Measurements from ENCODE around the gene COX7A2. TPM values are rescaled to one million over a fixed set of nuclear protein-coding genes. Genes with fewer than 3 reads are reported as not detected.

Gene COX7A2
- total and polyA plus RNA-seq, 2 donors (not counting 1 experiment from before 2014, with no cell fraction given): 83.8 to 160 TPM

- Mint-ChIP-seq H3K27ac (no peak overlapping the region), H3K4me1 (peaks cover 19% of the 10 kb centered on the region), H3K9me3 (ENCODE audit: insufficient read depth) (no peaks in the 10 kb centered on the region), H3K27me3 (no peaks in the 10 kb centered on the region), H3K4me3 (no peak overlapping the region)
- ChIA-PET CTCF (interaction anchor here (1.6 to 2.5 kb wide), 3 partner anchors 12 to 76 kb away, joined by 3 to 8 read pairs (median 7); no protein-coding TSS in a partner anchor), POLR2A (interaction anchor here (0.5 to 2.1 kb wide), 3 partner anchors 42 to 1769 kb away, joined by 3 to 11 read pairs (median 3); partner anchors contain the start of genes COX7A2 and SLC17A5)
- Histone ChIP-seq H3K4me3 (ENCODE audit: control extremely low read depth in 1 of 5, extremely low read depth in 1 of 5, insufficient read depth in 1 of 5, low read depth in 2 of 5, low read length in 4 of 5) (peak overlapping the region; percentile 76 to 96 (median 92)), H3K27me3 (replicated peaks in 1 of 4; ENCODE audit: control extremely low read depth in 1 of 4, control insufficient read depth in 3 of 4, insufficient read depth in 4 of 4, low read length in 3 of 4) (no peaks in the 10 kb centered on the region), H3K36me3 (replicated peaks in 1 of 2; ENCODE audit: control extremely low read depth in 1 of 2, control insufficient read depth in 1 of 2, extremely low read depth in 1 of 2, insufficient read depth in 2 of 2, low read length in 1 of 2) (no peaks in the 10 kb centered on the region), H3K27ac (ENCODE audit: low read length in 2 of 2) (peak overlapping the region; percentile 78 to 94), H3K9me3 (ENCODE audit: control extremely low read depth in 1 of 3, control insufficient read depth in 2 of 3, insufficient read depth in 1 of 3, low read length in 2 of 3) (no peaks in the 10 kb centered on the region), H3K79me2 (ENCODE audit: control insufficient read depth, insufficient read depth, low read length) (peaks cover 80% of the 10 kb centered on the region), H3K9ac (ENCODE audit: low read length) (peak overlapping the region; percentile 91), H3K4me2 (replicated peaks; ENCODE audit: low read depth, low read length, poor library complexity, severe bottlenecking) (peak overlapping the region; percentile 89), H4K20me1 (ENCODE audit: control insufficient read depth, insufficient read depth, low read length, poor library complexity, severe bottlenecking) (peaks cover 6% of the 10 kb centered on the region), H3K4me1 (ENCODE audit: control insufficient read depth in 2 of 2, insufficient read depth in 2 of 2, low read length in 2 of 2) (peaks cover 15 to 27% of the 10 kb centered on the region in 2 donors), H2AFZ (ENCODE audit: insufficient read depth, low read depth, low read length, poor library complexity, severe bottlenecking) (peak overlapping the region; percentile 77)
- no peak for ATAC-seq (ENCODE audit: low read depth)
- DNase-seq: no peak
- 0% methylated on average over 1 of the region's 6 CpGs for WGBS (ENCODE audit: insufficient coverage)
- no peak for TF ChIP-seq EZH2 (IDR thresholded peaks at IDR 0.05; ENCODE audit: borderline replicate concordance, insufficient read depth, low read depth, low read length, poor library complexity, severe bottlenecking)
- TF ChIP-seq, protein P1, sequence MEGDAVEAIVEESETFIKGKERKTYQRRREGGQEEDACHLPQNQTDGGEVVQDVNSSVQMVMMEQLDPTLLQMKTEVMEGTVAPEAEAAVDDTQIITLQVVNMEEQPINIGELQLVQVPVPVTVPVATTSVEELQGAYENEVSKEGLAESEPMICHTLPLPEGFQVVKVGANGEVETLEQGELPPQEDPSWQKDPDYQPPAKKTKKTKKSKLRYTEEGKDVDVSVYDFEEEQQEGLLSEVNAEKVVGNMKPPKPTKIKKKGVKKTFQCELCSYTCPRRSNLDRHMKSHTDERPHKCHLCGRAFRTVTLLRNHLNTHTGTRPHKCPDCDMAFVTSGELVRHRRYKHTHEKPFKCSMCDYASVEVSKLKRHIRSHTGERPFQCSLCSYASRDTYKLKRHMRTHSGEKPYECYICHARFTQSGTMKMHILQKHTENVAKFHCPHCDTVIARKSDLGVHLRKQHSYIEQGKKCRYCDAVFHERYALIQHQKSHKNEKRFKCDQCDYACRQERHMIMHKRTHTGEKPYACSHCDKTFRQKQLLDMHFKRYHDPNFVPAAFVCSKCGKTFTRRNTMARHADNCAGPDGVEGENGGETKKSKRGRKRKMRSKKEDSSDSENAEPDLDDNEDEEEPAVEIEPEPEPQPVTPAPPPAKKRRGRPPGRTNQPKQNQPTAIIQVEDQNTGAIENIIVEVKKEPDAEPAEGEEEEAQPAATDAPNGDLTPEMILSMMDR (IDR thresholded peaks at IDR 0.05): no peak
- intact Hi-C loops (cut with micrococcal nuclease): loop anchor here (1.0 to 10.0 kb wide), 3 partner anchors 12 to 1820 kb away; partner anchors contain the start of gene MTO1
Measured at GRCh38 chr6:75285283-75285639, 41.7 kb upstream of the COX7A2 start.

DNA sequence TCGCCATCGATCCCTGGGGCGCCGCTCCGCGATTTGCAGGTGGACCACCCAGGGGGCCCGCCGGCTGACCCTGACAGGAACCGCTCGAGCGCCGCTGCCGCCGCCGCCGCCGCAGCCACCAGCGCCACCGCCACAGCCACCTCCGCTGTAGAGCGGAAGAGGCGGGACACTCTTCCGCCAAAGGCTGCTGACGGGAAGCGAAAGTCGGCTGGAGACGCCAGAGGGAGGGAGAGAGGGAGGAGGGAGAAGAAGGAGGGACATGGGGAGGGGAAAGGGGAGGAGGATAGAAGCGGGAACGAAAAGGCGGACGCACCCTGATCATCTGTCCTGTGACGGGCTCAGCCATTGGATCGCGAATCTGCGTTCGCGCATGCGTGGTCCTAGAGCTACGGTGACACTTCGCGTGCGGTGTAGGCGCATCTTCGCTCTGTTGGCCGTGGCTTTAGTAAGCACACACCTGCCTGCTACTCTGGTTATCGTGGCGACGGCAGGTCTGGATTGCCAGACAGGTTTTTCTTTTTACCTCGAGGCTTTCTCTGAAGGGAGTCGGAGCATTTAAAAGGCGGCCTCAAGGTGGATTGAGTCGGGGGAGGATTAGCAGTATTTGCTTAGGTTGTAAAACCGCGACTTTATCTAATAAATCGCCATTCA is 41.2 kb upstream of the COX7A2 start, which contains the start of gene TMEM30A:
Gene TMEM30A (minus strand): TSS at position 161 of the 651 bp plus-strand sequence. CDS start 154 bp downstream, at position 7.
- H3K36me3 ChIP-seq (replicated peaks in 1 of 2; ENCODE audit: control extremely low read depth in 1 of 2, control insufficient read depth in 1 of 2, extremely low read depth in 1 of 2, insufficient read depth in 2 of 2, low read length in 1 of 2): no peaks in the 10 kb centered on the region
- H3K9ac ChIP-seq (ENCODE audit: low read length): peak within 1 kb of the TSS; percentile 91
- H3K27me3 ChIP-seq (replicated peaks in 1 of 4; ENCODE audit: control extremely low read depth in 1 of 4, control insufficient read depth in 3 of 4, insufficient read depth in 4 of 4, low read length in 3 of 4): no peaks in the 10 kb centered on the region
- WGBS (ENCODE audit: insufficient coverage): under 1% methylated on average over 51 of the region's 55 CpGs
- Mint-ChIP-seq H3K27me3 (no peaks in the 10 kb centered on the region), H3K9me3 (ENCODE audit: insufficient read depth) (no peaks in the 10 kb centered on the region), H3K4me3 (no peak within 1 kb of the TSS), H3K4me1 (peaks cover 23% of the 10 kb centered on the region), H3K27ac (no peak within 1 kb of the TSS)
- H3K4me2 ChIP-seq (replicated peaks; ENCODE audit: low read depth, low read length, poor library complexity, severe bottlenecking): peak within 1 kb of the TSS; percentile 89
- peak; percentile 98 for DNase-seq
- peak within 1 kb of the TSS; percentile 78 to 94 for H3K27ac ChIP-seq (ENCODE audit: low read length in 2 of 2)
- no peak for TF ChIP-seq EZH2 (IDR thresholded peaks at IDR 0.05; ENCODE audit: borderline replicate concordance, insufficient read depth, low read depth, low read length, poor library complexity, severe bottlenecking)
- TF ChIP-seq, protein P1 (IDR thresholded peaks at IDR 0.05): no peak
- H2AFZ ChIP-seq (ENCODE audit: insufficient read depth, low read depth, low read length, poor library complexity, severe bottlenecking): peak within 1 kb of the TSS; percentile 77
- H3K9me3 ChIP-seq (ENCODE audit: control extremely low read depth in 1 of 3, control insufficient read depth in 2 of 3, insufficient read depth in 1 of 3, low read length in 2 of 3): no peaks in the 10 kb centered on the region
- peak; percentile 96 for ATAC-seq (ENCODE audit: low read depth)
- ChIA-PET CTCF (interaction anchor here (0.8 to 2.5 kb wide), 6 partner anchors 12 to 76 kb away, joined by 3 to 8 read pairs (median 7); partner anchors contain the start of gene COX7A2), POLR2A (interaction anchor here (0.5 to 2.1 kb wide), 4 partner anchors 41 to 1769 kb away, joined by 3 to 11 read pairs (median 3); partner anchors contain the start of genes COX7A2, SENP6 and SLC17A5)
- peak within 1 kb of the TSS; percentile 76 to 96 (median 92) for H3K4me3 ChIP-seq (ENCODE audit: control extremely low read depth in 1 of 5, extremely low read depth in 1 of 5, insufficient read depth in 1 of 5, low read depth in 2 of 5, low read length in 4 of 5)
- intact Hi-C loops (cut with micrococcal nuclease): loop anchor here (1.0 to 10.0 kb wide), 6 partner anchors 13 to 1820 kb away; partner anchors contain the start of genes COX7A2 and MTO1
- peaks cover 15 to 28% of the 10 kb centered on the region in 2 donors for H3K4me1 ChIP-seq (ENCODE audit: control insufficient read depth in 2 of 2, insufficient read depth in 2 of 2, low read length in 2 of 2)
- peaks cover 81% of the 10 kb centered on the region for H3K79me2 ChIP-seq (ENCODE audit: control insufficient read depth, insufficient read depth, low read length)
- peaks cover 9% of the 10 kb centered on the region for H4K20me1 ChIP-seq (ENCODE audit: control insufficient read depth, insufficient read depth, low read length, poor library complexity, severe bottlenecking)

Measured in B cell (primary cell).